Lung (tissue), 12 donors: ENCODE results near the gene PRSS56. TPM values are rescaled to one million over a fixed set of nuclear protein-coding genes. Genes with fewer than 3 reads are reported as not detected.

Experiments used
- ATAC-seq: fragments of 200-7000 bp; cut with Tn5 transposase; one replicate; pipeline ENCODE4 v1.9.1; 2020; ENCODE audit warnings: moderate number of reproducible peaks; ENCODE audit not compliant: insufficient read depth, low FRiP score
- DNase-seq, 3 donors: peaks; one replicate each; pipeline ENCODE4 v3.0.0-alpha.2; 2013 to 2017
- H3K27ac ChIP-seq, 2 donors: one replicate each; pipeline ENCODE4 v1.5.1; 2013; ENCODE audit warnings: mild to moderate bottlenecking in 2 of 2, moderate library complexity in 2 of 2, control low read depth in 1 of 2, inconsistent platforms in 1 of 2, low read depth in 1 of 2, low read length in 1 of 2
- H3K27me3 ChIP-seq, 3 donors: one replicate each; pipeline ENCODE4 v1.5.1; 2013; ENCODE audit warnings: low read length in 2 of 3; ENCODE audit not compliant: control insufficient read depth in 3 of 3, insufficient read depth in 3 of 3
- H3K36me3 ChIP-seq, 4 donors: one replicate each; pipeline ENCODE4 v1.5.1; 2013; ENCODE audit warnings: low read length in 4 of 4, mild to moderate bottlenecking in 1 of 4, moderate library complexity in 1 of 4; ENCODE audit not compliant: control insufficient read depth in 4 of 4, insufficient read depth in 4 of 4
- H3K4me1 ChIP-seq, 5 donors: one replicate each; pipeline ENCODE4 v1.5.1; 2013; ENCODE audit warnings: low read length in 5 of 5, mild to moderate bottlenecking in 2 of 5, moderate library complexity in 1 of 5; ENCODE audit not compliant: control insufficient read depth in 5 of 5, insufficient read depth in 5 of 5
- H3K4me3 ChIP-seq: one replicate; pipeline ENCODE4 v1.5.1; 2013; ENCODE audit warnings: mild to moderate bottlenecking, control low read depth, moderate library complexity
- H3K9ac ChIP-seq, 2 donors: one replicate each; pipeline ENCODE4 v1.5.1; 2013; ENCODE audit warnings: low read length in 2 of 2, control low read depth in 1 of 2; ENCODE audit not compliant: insufficient read depth in 1 of 2
- H3K9me3 ChIP-seq, 4 donors: one replicate each; pipeline ENCODE4 v1.5.1; 2013; ENCODE audit warnings: low read length in 3 of 4, mild to moderate bottlenecking in 1 of 4, moderate library complexity in 1 of 4; ENCODE audit not compliant: control insufficient read depth in 4 of 4, insufficient read depth in 3 of 4
- WGBS, 2 donors: extraction: QIAGEN DNeasy Blood & Tissue Kit; methylation state at CpG; one replicate each; pipeline ENCODE4 v1.1.7; 2013; 5-methylcytosine and 5-hydroxymethylcytosine counted together
- polyA plus RNA-seq, 2 donors: library from polyadenylated mRNA; stranded (reverse); fragments of 200-250 nt; gene quantifications; one replicate each; pipeline ENCODE4 v1.2.1, GENCODE V29; 2013
- total RNA-seq, 2 donors: library from RNA; depleted of rRNA in 1 of 2; stranded (reverse); fragments of >200 nt in 1 of 2; gene quantifications; one replicate each; pipeline ENCODE4 v1.2.1, GENCODE V29; 2014 to 2021
- TF ChIP-seq, protein P1 (sequence below): IDR thresholded peaks from 2 replicates; pipeline ENCODE4 v1.5.1; 2012; ENCODE audit warnings: mild to moderate bottlenecking; ENCODE audit errors: control extremely low read depth, extremely low read depth
- donor health status: control.
- donor health status: control.
- donor health status: Bipolar disorder and iron deficiency.
- donor health status: healthy.
- donor health status: DM: yes; HTN: yes; CAD: no.

PRSS56 gene
- total and polyA plus RNA-seq, 4 donors: not detected

GRCh38 chr2:232493701-232494474 lies 26.3 kb upstream of the PRSS56 start:
- Histone ChIP-seq H3K4me3 (no peak overlapping the region), H3K9ac (no peak overlapping the region), H3K36me3 (no peaks in the 10 kb centered on the region), H3K27ac (no peak overlapping the region), H3K9me3 (peaks cover 0 to 3% (median 0%) of the 10 kb centered on the region in 4 donors), H3K4me1 (no peaks in the 10 kb centered on the region), H3K27me3 (peaks cover 0 to 17% (median 2%) of the 10 kb centered on the region in 3 donors)
- WGBS, 2 donors: 79 to 86% methylated on average over 10 of the region's 10 CpGs
- TF ChIP-seq, protein P1, sequence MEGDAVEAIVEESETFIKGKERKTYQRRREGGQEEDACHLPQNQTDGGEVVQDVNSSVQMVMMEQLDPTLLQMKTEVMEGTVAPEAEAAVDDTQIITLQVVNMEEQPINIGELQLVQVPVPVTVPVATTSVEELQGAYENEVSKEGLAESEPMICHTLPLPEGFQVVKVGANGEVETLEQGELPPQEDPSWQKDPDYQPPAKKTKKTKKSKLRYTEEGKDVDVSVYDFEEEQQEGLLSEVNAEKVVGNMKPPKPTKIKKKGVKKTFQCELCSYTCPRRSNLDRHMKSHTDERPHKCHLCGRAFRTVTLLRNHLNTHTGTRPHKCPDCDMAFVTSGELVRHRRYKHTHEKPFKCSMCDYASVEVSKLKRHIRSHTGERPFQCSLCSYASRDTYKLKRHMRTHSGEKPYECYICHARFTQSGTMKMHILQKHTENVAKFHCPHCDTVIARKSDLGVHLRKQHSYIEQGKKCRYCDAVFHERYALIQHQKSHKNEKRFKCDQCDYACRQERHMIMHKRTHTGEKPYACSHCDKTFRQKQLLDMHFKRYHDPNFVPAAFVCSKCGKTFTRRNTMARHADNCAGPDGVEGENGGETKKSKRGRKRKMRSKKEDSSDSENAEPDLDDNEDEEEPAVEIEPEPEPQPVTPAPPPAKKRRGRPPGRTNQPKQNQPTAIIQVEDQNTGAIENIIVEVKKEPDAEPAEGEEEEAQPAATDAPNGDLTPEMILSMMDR: no peak
- no peak for DNase-seq
- no peak for ATAC-seq

GRCh38 chr2:232494542-232494941 lies 25.6 kb upstream of the PRSS56 start:
- DNase-seq: no peak
- WGBS, 2 donors: 90 to 95% methylated on average over 5 of the region's 5 CpGs
- ATAC-seq: no peak

DNA sequence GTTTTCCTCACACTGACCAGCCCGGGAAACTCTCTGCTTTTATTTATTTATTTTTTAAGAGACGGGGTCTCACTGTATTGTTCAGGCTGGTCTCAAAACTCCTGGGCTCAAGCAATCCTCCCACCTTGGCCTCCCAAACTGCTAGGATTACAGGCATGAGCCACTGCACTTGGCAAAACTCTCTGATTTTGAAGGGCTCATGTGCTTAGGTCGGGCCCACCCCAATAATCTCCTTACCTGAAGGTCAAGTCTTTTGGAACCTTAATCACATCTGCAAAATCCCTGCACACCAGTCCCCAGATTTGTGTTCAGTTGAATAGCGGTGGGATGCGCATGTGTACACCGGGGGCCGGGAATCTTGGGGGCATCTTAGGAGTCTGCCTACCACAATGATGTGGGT lies 24.9 kb upstream of the PRSS56 start:
- Histone ChIP-seq H3K9ac (no peak overlapping the region), H3K27me3 (peaks cover 0 to 5% (median 2%) of the 10 kb centered on the region in 3 donors), H3K4me1 (no peaks in the 10 kb centered on the region), H3K4me3 (no peak overlapping the region), H3K9me3 (peaks cover 0 to 3% (median 0%) of the 10 kb centered on the region in 4 donors), H3K36me3 (no peaks in the 10 kb centered on the region), H3K27ac (no peak overlapping the region)
- ATAC-seq (no peak), DNase-seq (no peak)
- 87 to 89% methylated on average over 7 of the region's 7 CpGs for WGBS, 2 donors
- TF ChIP-seq, protein P1: no peak

More at GRCh38 chr2:232494542-232494941, 25.6 kb upstream of the PRSS56 start:
- Histone ChIP-seq H3K27ac (no peak overlapping the region), H3K4me1 (no peaks in the 10 kb centered on the region), H3K36me3 (no peaks in the 10 kb centered on the region), H3K9ac (no peak overlapping the region), H3K27me3 (peaks cover 0 to 10% (median 2%) of the 10 kb centered on the region in 3 donors), H3K9me3 (peaks cover 0 to 3% (median 0%) of the 10 kb centered on the region in 4 donors), H3K4me3 (no peak overlapping the region)
- TF ChIP-seq, protein P1: no peak
